HTERT RPE-1 (cell line): ENCODE data around the gene RDH14.

Experiments used
- in situ Hi-C: fragments of 300-500 bp; cut with MboI; formaldehyde crosslinking; loops from 4 replicates; pipeline ENCODE4 v1.14.3; 2020; ENCODE audit warnings: low sequenced_read_pairs

RDH14 gene

GRCh38 chr2:18525236-18525635, 35.2 kb downstream of the RDH14 start:
- in situ Hi-C loops: no loop called here

GRCh38 chr2:18522484-18523146, 37.8 kb downstream of the RDH14 start:
- in situ Hi-C loops: no loop called here

- in situ Hi-C loops: no loop called here
These were observed 39.7 kb downstream of the RDH14 start for GRCh38 chr2:18520451-18521425.

- in situ Hi-C loops: no loop called here
These were observed 40.5 kb downstream of the RDH14 start for GRCh38 chr2:18519914-18520450.

- in situ Hi-C loops: no loop called here
These were observed 42.0 kb downstream of the RDH14 start for GRCh38 chr2:18518116-18519111.

- in situ Hi-C loops: no loop called here
These were observed 43.1 kb downstream of the RDH14 start for GRCh38 chr2:18517386-18517785.

GRCh38 chr2:18516112-18516511, 44.3 kb downstream of the RDH14 start:
- in situ Hi-C loops: no loop called here

- in situ Hi-C loops: no loop called here
These were observed 45.7 kb downstream of the RDH14 start for GRCh38 chr2:18514526-18515461.

- in situ Hi-C loops: no loop called here
These were observed 49.7 kb downstream of the RDH14 start for GRCh38 chr2:18510775-18511174.

- in situ Hi-C loops: no loop called here
These were observed 53.5 kb downstream of the RDH14 start for GRCh38 chr2:18506883-18507509.

- in situ Hi-C loops: no loop called here
These were observed 54.6 kb downstream of the RDH14 start for GRCh38 chr2:18505703-18506341.
